RWPE2 (cell line): ENCODE measurements around the gene PTPRD.

ENCODE experiments used
- ATAC-seq: fragments of 200-7000 bp; cut with Tn5 transposase; 3 replicates; pipeline ENCODE4 v1.9.1; 2021; ENCODE audit warnings: low read depth
- DNase-seq: peaks from one replicate; pipeline ENCODE4 v3.0.0-alpha.2; 2020; ENCODE audit warnings: low spot score
- H3K27ac ChIP-seq: fragments of 450-650 bp; 2 replicates; pipeline ENCODE4 v1.5.1; 2017; ENCODE audit warnings: mild to moderate bottlenecking; ENCODE audit not compliant: poor library complexity, severe bottlenecking
- H3K27me3 ChIP-seq: fragments of 250-450 bp; sonication (Bioruptor Pico); 2 replicates; pipeline ENCODE4 v1.5.1; 2021; ENCODE audit warnings: mild to moderate bottlenecking, moderate library complexity; ENCODE audit not compliant: insufficient read depth, poor library complexity, severe bottlenecking
- H3K36me3 ChIP-seq: fragments of 250-450 bp; sonication (Bioruptor Pico); 2 replicates; pipeline ENCODE4 v1.5.1; 2020; ENCODE audit warnings: low read depth, mild to moderate bottlenecking, moderate library complexity
- H3K4me1 ChIP-seq: fragments of 250-450 bp; sonication (Bioruptor Pico); 2 replicates; pipeline ENCODE4 v1.5.1; 2021; ENCODE audit warnings: mild to moderate bottlenecking, moderate library complexity; ENCODE audit not compliant: insufficient read depth, poor library complexity, severe bottlenecking
- H3K4me3 ChIP-seq: fragments of 250-450 bp; sonication (Bioruptor Pico); 2 replicates; pipeline ENCODE4 v1.5.1; 2021; ENCODE audit warnings: mild to moderate bottlenecking, moderate library complexity; ENCODE audit not compliant: severe bottlenecking
- H3K9me3 ChIP-seq: fragments of 250-450 bp; sonication (Bioruptor Pico); 2 replicates; pipeline ENCODE4 v1.5.1; 2021; ENCODE audit warnings: mild to moderate bottlenecking, moderate library complexity; ENCODE audit not compliant: severe bottlenecking
- CTCF ChIP-seq: fragments of 450-650 bp; IDR thresholded peaks from one replicate; pipeline ENCODE4 v1.5.1; 2017; ENCODE audit warnings: mild to moderate bottlenecking, moderate library complexity; ENCODE audit not compliant: poor library complexity, severe bottlenecking

The PTPRD gene

GRCh38 chr9:9286001-9286400 lies 1326.8 kb downstream of the PTPRD start:
- no peak overlapping the region for H3K27ac ChIP-seq
- no peak overlapping the region for H3K4me3 ChIP-seq
- no peak for DNase-seq
- ATAC-seq = no peak
- no peaks in the 10 kb centered on the region for H3K36me3 ChIP-seq
- TF ChIP-seq CTCF = no peak
- peaks cover 5% of the 10 kb centered on the region for H3K27me3 ChIP-seq
- H3K4me1 ChIP-seq = no peaks in the 10 kb centered on the region
- no peaks in the 10 kb centered on the region for H3K9me3 ChIP-seq

- no peaks in the 10 kb centered on the region for H3K36me3 ChIP-seq
- DNase-seq (no peak), ATAC-seq (no peak)
- H3K27me3 ChIP-seq = no peaks in the 10 kb centered on the region
- H3K9me3 ChIP-seq = no peaks in the 10 kb centered on the region
- no peak overlapping the region for H3K4me3 ChIP-seq
- H3K4me1 ChIP-seq = no peaks in the 10 kb centered on the region
- H3K27ac ChIP-seq = no peak overlapping the region
- TF ChIP-seq CTCF = no peak
These were observed 1328.6 kb downstream of the PTPRD start for GRCh38 chr9:9284201-9284600.

- Histone ChIP-seq H3K4me1 (no peaks in the 10 kb centered on the region), H3K9me3 (no peaks in the 10 kb centered on the region), H3K36me3 (no peaks in the 10 kb centered on the region), H3K4me3 (no peak overlapping the region), H3K27me3 (no peaks in the 10 kb centered on the region), H3K27ac (no peak overlapping the region)
- ATAC-seq (no peak), DNase-seq (no peak)
- no peak for TF ChIP-seq CTCF
These were observed 1329.4 kb downstream of the PTPRD start for GRCh38 chr9:9283159-9283986.

- Histone ChIP-seq H3K9me3 (no peaks in the 10 kb centered on the region), H3K4me1 (no peaks in the 10 kb centered on the region), H3K4me3 (no peak overlapping the region), H3K27ac (no peak overlapping the region), H3K36me3 (no peaks in the 10 kb centered on the region), H3K27me3 (no peaks in the 10 kb centered on the region)
- ATAC-seq = no peak
- no peak for TF ChIP-seq CTCF
- no peak for DNase-seq
These were observed 1337.2 kb downstream of the PTPRD start for GRCh38 chr9:9275601-9276000.

- no peaks in the 10 kb centered on the region for H3K4me1 ChIP-seq
- DNase-seq (no peak), ATAC-seq (no peak)
These were observed 1354.8 kb downstream of the PTPRD start for GRCh38 chr9:9257999-9258498.

More at GRCh38 chr9:9257999-9258498, 1354.8 kb downstream of the PTPRD start:
- Histone ChIP-seq H3K4me3 (no peak overlapping the region), H3K27me3 (no peaks in the 10 kb centered on the region), H3K27ac (no peak overlapping the region), H3K36me3 (no peaks in the 10 kb centered on the region), H3K9me3 (no peaks in the 10 kb centered on the region)
- no peak for TF ChIP-seq CTCF
